H1 (cell line): Measurements from ENCODE around the gene ARSB. TPM values are rescaled to one million over a fixed set of nuclear protein-coding genes. Genes with fewer than 3 reads are reported as not detected.

ENCODE experiments used
- EZH2 ChIP-seq: fragments of 200-600 bp; sonication (generic); IDR thresholded peaks from 2 replicates; pipeline ENCODE4 v1.7.1; 2012; ENCODE audit warnings: low read depth, mild to moderate bottlenecking, moderate library complexity, low read length, inconsistent platforms; ENCODE audit not compliant: severe bottlenecking
- JUND ChIP-seq: IDR thresholded peaks from 2 replicates; pipeline ENCODE4 v1.6.1; 2011; ENCODE audit warnings: mild to moderate bottlenecking, improper control_type of control experiment, low read length
- RFX5 ChIP-seq: IDR thresholded peaks from 2 replicates; pipeline ENCODE4 v1.6.1; 2011; ENCODE audit warnings: low read depth, low read length, improper control_type of control experiment, borderline replicate concordance
- SIRT6 ChIP-seq: IDR thresholded peaks from one replicate; pipeline ENCODE4 v1.7.1; 2012; ENCODE audit warnings: low read length, inconsistent platforms
- SRF ChIP-seq: IDR thresholded peaks from 2 replicates; pipeline ENCODE4 v1.6.1; 2011; ENCODE audit warnings: mild to moderate bottlenecking, low read depth, low read length, moderate library complexity
- TCF12 ChIP-seq: IDR thresholded peaks from 2 replicates; pipeline ENCODE4 v1.6.1; 2011; ENCODE audit warnings: low read depth, mild to moderate bottlenecking, low read length
- polyA plus RNA-seq, 7 experiments: library from polyadenylated mRNA; depleted of rRNA in 3 of 7; stranded (reverse) in 5 of 7; unstranded in 2 of 7; fragments of >200 nt in 5 of 7; fragments of 200-250 nt in 2 of 7; gene quantifications; 1 replicate in 5 of 7; 2 replicates in 1 of 7; 4 replicates in 1 of 7; pipeline versions ENCODE4 v1.2.1 to v1.2.3, GENCODE V29; 2011 to 2013; ENCODE audit warnings: missing spikeins in 2 of 7, mixed read lengths in 2 of 7
- total RNA-seq: library from RNA; stranded (reverse); fragmentation: NEBNext Ultra II Directional; extraction: Animal tissue kit (Norgen Biotek cat#: 25700); gene quantifications from 2 replicates; pipeline ENCODE4 v1.2.1, GENCODE V29; 2021
- TF ChIP-seq, protein P1 (sequence below): fragments of 300-600 bp; sonication (generic); IDR thresholded peaks from 2 replicates; pipeline ENCODE4 v1.7.1; 2012; ENCODE audit warnings: low read length, moderate library complexity, mild to moderate bottlenecking, inconsistent platforms; ENCODE audit not compliant: insufficient replicate concordance

The ARSB gene
- total and polyA plus RNA-seq, 2 of the 8 experiments (the other 6 are each of a cell fraction or from before 2014, with no cell fraction given): 6.4 to 13.9 TPM

GRCh38 chr5:78777901-78778300 lies 207.2 kb downstream of the ARSB start (continued):
- TF ChIP-seq, protein P1, sequence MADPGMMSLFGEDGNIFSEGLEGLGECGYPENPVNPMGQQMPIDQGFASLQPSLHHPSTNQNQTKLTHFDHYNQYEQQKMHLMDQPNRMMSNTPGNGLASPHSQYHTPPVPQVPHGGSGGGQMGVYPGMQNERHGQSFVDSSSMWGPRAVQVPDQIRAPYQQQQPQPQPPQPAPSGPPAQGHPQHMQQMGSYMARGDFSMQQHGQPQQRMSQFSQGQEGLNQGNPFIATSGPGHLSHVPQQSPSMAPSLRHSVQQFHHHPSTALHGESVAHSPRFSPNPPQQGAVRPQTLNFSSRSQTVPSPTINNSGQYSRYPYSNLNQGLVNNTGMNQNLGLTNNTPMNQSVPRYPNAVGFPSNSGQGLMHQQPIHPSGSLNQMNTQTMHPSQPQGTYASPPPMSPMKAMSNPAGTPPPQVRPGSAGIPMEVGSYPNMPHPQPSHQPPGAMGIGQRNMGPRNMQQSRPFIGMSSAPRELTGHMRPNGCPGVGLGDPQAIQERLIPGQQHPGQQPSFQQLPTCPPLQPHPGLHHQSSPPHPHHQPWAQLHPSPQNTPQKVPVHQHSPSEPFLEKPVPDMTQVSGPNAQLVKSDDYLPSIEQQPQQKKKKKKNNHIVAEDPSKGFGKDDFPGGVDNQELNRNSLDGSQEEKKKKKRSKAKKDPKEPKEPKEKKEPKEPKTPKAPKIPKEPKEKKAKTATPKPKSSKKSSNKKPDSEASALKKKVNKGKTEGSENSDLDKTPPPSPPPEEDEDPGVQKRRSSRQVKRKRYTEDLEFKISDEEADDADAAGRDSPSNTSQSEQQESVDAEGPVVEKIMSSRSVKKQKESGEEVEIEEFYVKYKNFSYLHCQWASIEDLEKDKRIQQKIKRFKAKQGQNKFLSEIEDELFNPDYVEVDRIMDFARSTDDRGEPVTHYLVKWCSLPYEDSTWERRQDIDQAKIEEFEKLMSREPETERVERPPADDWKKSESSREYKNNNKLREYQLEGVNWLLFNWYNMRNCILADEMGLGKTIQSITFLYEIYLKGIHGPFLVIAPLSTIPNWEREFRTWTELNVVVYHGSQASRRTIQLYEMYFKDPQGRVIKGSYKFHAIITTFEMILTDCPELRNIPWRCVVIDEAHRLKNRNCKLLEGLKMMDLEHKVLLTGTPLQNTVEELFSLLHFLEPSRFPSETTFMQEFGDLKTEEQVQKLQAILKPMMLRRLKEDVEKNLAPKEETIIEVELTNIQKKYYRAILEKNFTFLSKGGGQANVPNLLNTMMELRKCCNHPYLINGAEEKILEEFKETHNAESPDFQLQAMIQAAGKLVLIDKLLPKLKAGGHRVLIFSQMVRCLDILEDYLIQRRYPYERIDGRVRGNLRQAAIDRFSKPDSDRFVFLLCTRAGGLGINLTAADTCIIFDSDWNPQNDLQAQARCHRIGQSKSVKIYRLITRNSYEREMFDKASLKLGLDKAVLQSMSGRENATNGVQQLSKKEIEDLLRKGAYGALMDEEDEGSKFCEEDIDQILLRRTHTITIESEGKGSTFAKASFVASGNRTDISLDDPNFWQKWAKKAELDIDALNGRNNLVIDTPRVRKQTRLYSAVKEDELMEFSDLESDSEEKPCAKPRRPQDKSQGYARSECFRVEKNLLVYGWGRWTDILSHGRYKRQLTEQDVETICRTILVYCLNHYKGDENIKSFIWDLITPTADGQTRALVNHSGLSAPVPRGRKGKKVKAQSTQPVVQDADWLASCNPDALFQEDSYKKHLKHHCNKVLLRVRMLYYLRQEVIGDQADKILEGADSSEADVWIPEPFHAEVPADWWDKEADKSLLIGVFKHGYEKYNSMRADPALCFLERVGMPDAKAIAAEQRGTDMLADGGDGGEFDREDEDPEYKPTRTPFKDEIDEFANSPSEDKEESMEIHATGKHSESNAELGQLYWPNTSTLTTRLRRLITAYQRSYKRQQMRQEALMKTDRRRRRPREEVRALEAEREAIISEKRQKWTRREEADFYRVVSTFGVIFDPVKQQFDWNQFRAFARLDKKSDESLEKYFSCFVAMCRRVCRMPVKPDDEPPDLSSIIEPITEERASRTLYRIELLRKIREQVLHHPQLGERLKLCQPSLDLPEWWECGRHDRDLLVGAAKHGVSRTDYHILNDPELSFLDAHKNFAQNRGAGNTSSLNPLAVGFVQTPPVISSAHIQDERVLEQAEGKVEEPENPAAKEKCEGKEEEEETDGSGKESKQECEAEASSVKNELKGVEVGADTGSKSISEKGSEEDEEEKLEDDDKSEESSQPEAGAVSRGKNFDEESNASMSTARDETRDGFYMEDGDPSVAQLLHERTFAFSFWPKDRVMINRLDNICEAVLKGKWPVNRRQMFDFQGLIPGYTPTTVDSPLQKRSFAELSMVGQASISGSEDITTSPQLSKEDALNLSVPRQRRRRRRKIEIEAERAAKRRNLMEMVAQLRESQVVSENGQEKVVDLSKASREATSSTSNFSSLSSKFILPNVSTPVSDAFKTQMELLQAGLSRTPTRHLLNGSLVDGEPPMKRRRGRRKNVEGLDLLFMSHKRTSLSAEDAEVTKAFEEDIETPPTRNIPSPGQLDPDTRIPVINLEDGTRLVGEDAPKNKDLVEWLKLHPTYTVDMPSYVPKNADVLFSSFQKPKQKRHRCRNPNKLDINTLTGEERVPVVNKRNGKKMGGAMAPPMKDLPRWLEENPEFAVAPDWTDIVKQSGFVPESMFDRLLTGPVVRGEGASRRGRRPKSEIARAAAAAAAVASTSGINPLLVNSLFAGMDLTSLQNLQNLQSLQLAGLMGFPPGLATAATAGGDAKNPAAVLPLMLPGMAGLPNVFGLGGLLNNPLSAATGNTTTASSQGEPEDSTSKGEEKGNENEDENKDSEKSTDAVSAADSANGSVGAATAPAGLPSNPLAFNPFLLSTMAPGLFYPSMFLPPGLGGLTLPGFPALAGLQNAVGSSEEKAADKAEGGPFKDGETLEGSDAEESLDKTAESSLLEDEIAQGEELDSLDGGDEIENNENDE: no peak
- TF ChIP-seq SIRT6 (no peak), EZH2 (no peak), SRF (no peak), RFX5 (no peak), TCF12 (no peak), JUND (no peak)
